ENCODE results near the gene OTOP3.
A peak's percentile ranks its signal among the peaks of the same experiment; 100 is the strongest.

The OTOP3 gene

DNA sequence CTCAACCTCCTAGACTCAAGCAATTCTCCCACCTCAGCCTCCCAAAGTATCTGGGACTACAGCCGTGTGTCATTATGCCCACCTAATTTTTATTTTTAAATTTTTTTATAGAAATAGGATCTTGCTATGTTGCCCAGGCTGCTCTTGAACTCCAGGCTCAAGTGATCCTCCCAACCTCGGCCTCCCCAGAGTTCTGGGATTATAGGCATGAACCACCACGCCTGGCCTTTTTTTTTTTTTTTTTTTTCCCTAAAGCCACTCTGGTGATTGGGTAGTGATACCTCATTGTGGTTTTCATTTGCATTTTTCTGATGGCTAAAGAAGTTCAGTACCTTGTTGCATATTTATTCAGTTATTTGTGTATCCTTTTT is 50.5 kb downstream of the OTOP3 start:
- TF ChIP-seq, protein P1, sequence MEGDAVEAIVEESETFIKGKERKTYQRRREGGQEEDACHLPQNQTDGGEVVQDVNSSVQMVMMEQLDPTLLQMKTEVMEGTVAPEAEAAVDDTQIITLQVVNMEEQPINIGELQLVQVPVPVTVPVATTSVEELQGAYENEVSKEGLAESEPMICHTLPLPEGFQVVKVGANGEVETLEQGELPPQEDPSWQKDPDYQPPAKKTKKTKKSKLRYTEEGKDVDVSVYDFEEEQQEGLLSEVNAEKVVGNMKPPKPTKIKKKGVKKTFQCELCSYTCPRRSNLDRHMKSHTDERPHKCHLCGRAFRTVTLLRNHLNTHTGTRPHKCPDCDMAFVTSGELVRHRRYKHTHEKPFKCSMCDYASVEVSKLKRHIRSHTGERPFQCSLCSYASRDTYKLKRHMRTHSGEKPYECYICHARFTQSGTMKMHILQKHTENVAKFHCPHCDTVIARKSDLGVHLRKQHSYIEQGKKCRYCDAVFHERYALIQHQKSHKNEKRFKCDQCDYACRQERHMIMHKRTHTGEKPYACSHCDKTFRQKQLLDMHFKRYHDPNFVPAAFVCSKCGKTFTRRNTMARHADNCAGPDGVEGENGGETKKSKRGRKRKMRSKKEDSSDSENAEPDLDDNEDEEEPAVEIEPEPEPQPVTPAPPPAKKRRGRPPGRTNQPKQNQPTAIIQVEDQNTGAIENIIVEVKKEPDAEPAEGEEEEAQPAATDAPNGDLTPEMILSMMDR (IDR thresholded peaks at IDR 0.05; ENCODE audit: low read depth, low read length): no peak
- DNase-seq (ENCODE audit: extremely low read depth, low read depth): no peak

DNA sequence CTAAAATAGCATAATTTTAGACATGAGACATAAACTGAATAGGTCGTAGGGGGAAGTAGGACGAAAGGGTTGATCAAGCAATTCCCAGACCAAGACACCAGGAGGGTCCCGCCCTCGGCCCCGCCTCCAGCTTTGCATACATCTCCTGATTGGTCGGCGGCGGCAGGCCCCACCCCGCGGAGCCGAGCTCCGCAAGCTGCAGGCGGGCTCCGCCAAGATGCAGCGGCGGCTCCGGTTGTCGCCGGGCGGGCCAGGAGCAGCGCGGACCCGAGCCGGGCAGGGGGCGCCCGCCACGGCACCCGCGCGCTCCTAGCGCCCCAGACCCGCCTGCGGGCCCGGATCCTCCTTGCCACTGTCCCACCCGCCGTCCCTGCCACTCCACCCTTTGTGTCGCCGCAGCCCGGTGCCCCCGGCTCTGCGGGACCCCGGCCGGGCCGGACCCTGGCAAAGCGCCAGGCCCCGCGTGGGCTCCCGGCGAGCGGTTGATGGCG is 51.8 kb downstream of the OTOP3 start, which contains the start of gene CDR2L:
Gene CDR2L (plus strand): TSS at position 215 of the 491 bp plus-strand sequence. CDS start 412 bp downstream, outside the sequence.
- DNase-seq (ENCODE audit: extremely low read depth, low read depth): peak; percentile 80
- TF ChIP-seq, protein P1 (IDR thresholded peaks at IDR 0.05; ENCODE audit: low read depth, low read length): no peak

DNA sequence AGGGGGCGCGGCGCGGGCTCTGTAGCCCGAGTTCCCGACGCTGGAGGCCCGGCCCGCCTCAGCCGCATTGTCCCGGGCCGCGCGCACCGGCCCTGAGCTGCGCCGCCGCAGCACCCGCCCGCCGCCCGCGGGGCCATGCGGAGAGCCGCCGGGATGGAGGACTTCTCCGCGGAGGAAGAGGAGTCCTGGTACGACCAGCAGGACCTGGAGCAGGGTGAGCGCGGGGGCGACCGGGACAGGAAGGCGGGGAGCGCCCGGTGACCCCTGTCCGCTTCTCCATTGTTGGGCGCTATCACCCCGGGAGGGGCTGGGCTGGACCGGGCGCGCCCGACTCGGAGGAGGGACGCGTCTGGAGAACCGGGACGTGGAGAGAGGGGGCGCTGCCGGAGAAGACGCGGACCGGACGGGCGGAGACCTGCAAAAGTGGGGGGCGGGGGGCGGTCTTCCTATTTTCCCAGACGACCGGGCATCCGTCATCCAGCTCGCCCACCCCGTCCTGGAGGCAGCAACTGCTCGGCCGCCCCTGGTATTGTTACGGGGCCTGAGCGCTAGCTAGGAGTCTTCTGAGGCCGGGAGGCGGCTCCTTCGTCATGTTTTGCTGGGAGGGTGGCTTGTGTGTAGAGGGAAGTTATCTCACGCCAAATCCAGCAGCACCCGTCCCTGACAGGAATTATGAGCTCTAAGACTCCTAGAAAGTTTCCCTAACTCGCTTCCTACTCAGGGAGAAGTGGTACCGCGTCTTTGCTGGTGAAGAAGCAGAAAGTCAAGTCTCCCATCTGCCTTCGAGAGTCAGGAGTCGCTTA is 52.4 kb downstream of the OTOP3 start:
- peak; percentile 66 for DNase-seq (ENCODE audit: extremely low read depth, low read depth)
- TF ChIP-seq, protein P1 (IDR thresholded peaks at IDR 0.05; ENCODE audit: low read depth, low read length): peak; percentile 59

DNA sequence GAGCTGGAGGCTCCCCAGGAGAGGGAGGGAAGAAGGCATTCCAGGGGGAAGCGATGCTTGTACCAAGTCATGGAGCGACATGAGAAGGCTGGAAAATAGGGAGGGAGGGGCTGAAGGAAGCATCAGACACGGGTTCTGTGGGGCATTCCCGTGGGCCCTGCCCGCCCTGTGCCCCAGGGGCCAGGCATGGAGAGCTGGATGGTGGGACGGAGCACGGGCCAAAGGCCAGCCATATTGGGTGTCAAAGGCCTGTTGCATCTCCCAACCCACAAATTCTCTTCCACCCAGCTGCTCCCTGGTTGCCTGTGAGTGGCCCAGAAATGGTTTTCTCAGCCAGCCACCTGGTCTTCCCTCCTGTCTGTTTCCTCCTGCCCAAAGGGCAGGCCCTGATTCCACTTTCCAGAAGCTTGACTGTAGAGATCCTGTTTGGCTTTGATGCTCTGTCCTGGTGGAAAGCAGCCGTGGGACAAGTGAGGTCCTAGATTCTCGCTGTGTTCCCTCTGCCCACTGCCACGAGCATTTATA is 54.9 kb downstream of the OTOP3 start:
- DNase-seq (ENCODE audit: extremely low read depth, low read depth): no peak
- TF ChIP-seq, protein P1 (IDR thresholded peaks at IDR 0.05; ENCODE audit: low read depth, low read length): no peak

DNA sequence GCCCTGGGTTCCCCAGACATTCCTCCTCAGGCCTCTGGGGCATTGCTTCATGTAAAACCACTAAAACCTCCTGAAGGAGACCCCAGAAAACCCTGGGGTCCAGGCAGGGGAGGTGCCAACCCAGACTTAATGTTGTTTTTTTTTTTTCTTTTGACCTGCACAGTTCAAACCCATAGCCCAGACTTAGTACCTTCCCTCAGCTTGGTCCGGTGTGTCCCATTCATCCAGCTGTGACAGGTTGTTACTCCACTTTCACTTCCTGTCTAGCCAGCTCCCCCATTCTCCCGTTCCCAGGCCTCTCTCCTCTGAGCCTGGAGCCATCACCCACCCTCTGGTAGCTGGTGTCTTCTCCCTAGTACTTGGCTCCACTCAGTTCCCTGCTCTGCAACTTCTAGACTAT is 56.5 kb downstream of the OTOP3 start:
- TF ChIP-seq, protein P1 (IDR thresholded peaks at IDR 0.05; ENCODE audit: low read depth, low read length): no peak
- DNase-seq (ENCODE audit: extremely low read depth, low read depth): no peak

DNA sequence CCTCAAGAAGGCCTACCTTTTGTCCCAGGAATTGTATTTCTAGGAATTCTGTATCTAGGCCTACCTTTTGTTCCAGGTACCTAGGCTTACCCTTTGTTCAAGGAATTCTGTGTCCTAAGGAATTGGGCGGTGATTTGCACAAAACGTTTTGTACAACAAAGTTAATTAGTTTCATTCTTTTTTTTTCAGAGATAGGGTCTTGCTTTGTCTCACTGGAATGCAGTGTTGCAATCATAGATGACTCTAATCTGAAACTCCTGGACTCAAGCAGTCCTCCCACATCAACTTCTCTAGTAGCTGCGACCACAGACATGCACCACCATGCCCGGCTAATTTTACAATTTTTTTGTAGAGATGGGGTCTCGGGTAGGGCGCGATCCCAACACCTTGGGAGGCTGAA is 58.7 kb downstream of the OTOP3 start:
- TF ChIP-seq, protein P1 (IDR thresholded peaks at IDR 0.05; ENCODE audit: low read depth, low read length): no peak
- DNase-seq (ENCODE audit: extremely low read depth, low read depth): no peak

DNA sequence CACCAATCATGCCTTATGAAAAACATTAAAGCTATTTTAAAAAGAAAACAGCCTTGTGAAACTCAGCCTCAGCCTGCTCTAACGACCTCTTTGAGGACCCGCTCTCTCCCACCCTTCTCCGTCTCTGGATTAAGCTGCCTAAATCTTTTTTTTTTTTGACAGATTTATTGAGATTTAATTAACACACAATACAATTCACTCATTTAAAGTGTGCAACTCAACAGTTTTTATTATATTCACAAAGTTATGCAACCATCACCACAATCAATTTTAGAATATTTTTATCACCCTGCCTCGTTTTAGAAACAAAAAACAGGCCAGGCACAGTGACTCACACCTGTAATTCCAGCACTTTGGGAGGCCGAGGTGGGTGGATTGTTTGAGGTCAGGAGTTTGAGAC is 60.1 kb downstream of the OTOP3 start:
- DNase-seq (ENCODE audit: extremely low read depth, low read depth): no peak
- TF ChIP-seq, protein P1 (IDR thresholded peaks at IDR 0.05; ENCODE audit: low read depth, low read length): no peak

Data from AG09319 (cell line).